Measurements from ENCODE around the gene PCGF3. TPM values are rescaled to one million over a fixed set of nuclear protein-coding genes. Genes with fewer than 3 reads are reported as not detected.

Gene PCGF3
- total and polyA plus RNA-seq, 9 donors, result 38.9 to 79.4 (median 56.1) TPM

- H3K4me3 ChIP-seq (ENCODE audit: low read length), result no peak overlapping the region
- H3K27me3 ChIP-seq (ENCODE audit: control insufficient read depth, insufficient read depth, low read length), result peaks cover 2% of the 10 kb centered on the region
- DNase-seq, result no peak
- no peaks in the 10 kb centered on the region for H3K36me3 ChIP-seq (ENCODE audit: control insufficient read depth, insufficient read depth, low read length)
- WGBS (ENCODE audit: insufficient coverage), result 86% methylated on average over 3 of the region's 3 CpGs
- peaks cover 26% of the 10 kb centered on the region for H3K4me1 ChIP-seq (ENCODE audit: control insufficient read depth, insufficient read depth, low read length)
- H3K27ac ChIP-seq (ENCODE audit: low read length), result no peak overlapping the region
- no peaks in the 10 kb centered on the region for H3K9me3 ChIP-seq (replicated peaks; ENCODE audit: control insufficient read depth, low read depth, low read length)
Measured at GRCh38 chr4:661231-661630, 44.4 kb upstream of the PCGF3 start.

GRCh38 chr4:661881-662761 lies 43.5 kb upstream of the PCGF3 start:
- H3K27me3 ChIP-seq (ENCODE audit: control insufficient read depth, insufficient read depth, low read length), result peaks cover 2% of the 10 kb centered on the region
- no peak overlapping the region for H3K4me3 ChIP-seq (ENCODE audit: low read length)
- peak; percentile 3 for DNase-seq
- H3K9me3 ChIP-seq (replicated peaks; ENCODE audit: control insufficient read depth, low read depth, low read length), result no peaks in the 10 kb centered on the region
- peaks cover 24% of the 10 kb centered on the region for H3K4me1 ChIP-seq (ENCODE audit: control insufficient read depth, insufficient read depth, low read length)
- no peak overlapping the region for H3K27ac ChIP-seq (ENCODE audit: low read length)
- no peaks in the 10 kb centered on the region for H3K36me3 ChIP-seq (ENCODE audit: control insufficient read depth, insufficient read depth, low read length)
- WGBS (ENCODE audit: insufficient coverage), result 96% methylated on average over 40 of the region's 42 CpGs

GRCh38 chr4:663046-663437 lies 42.6 kb upstream of the PCGF3 start:
- H3K27ac ChIP-seq (ENCODE audit: low read length), result peak overlapping the region; percentile 13
- peaks cover 2% of the 10 kb centered on the region for H3K27me3 ChIP-seq (ENCODE audit: control insufficient read depth, insufficient read depth, low read length)
- no peaks in the 10 kb centered on the region for H3K36me3 ChIP-seq (ENCODE audit: control insufficient read depth, insufficient read depth, low read length)
- 48% methylated on average over 13 of the region's 20 CpGs for WGBS (ENCODE audit: insufficient coverage)
- peak overlapping the region; percentile 55 for H3K4me3 ChIP-seq (ENCODE audit: low read length)
- H3K9me3 ChIP-seq (replicated peaks; ENCODE audit: control insufficient read depth, low read depth, low read length), result no peaks in the 10 kb centered on the region
- peaks cover 24% of the 10 kb centered on the region for H3K4me1 ChIP-seq (ENCODE audit: control insufficient read depth, insufficient read depth, low read length)
- no peak for DNase-seq

GRCh38 chr4:663438-664428 lies 41.9 kb upstream of the PCGF3 start:
- Histone ChIP-seq H3K27me3 (ENCODE audit: control insufficient read depth, insufficient read depth, low read length) (peaks cover 2% of the 10 kb centered on the region), H3K27ac (ENCODE audit: low read length) (peak overlapping the region; percentile 20), H3K9me3 (replicated peaks; ENCODE audit: control insufficient read depth, low read depth, low read length) (no peaks in the 10 kb centered on the region), H3K4me1 (ENCODE audit: control insufficient read depth, insufficient read depth, low read length) (peaks cover 24% of the 10 kb centered on the region), H3K36me3 (ENCODE audit: control insufficient read depth, insufficient read depth, low read length) (no peaks in the 10 kb centered on the region), H3K4me3 (ENCODE audit: low read length) (peak overlapping the region; percentile 55)
- 2% methylated on average over 74 of the region's 80 CpGs for WGBS (ENCODE audit: insufficient coverage)
- peak; percentile 74 for DNase-seq

GRCh38 chr4:664713-665231 lies 40.9 kb upstream of the PCGF3 start:
- WGBS (ENCODE audit: insufficient coverage), result 94% methylated on average over 21 of the region's 24 CpGs
- H3K9me3 ChIP-seq (replicated peaks; ENCODE audit: control insufficient read depth, low read depth, low read length), result no peaks in the 10 kb centered on the region
- no peak overlapping the region for H3K4me3 ChIP-seq (ENCODE audit: low read length)
- DNase-seq, result peak; percentile 5
- peaks cover 24% of the 10 kb centered on the region for H3K4me1 ChIP-seq (ENCODE audit: control insufficient read depth, insufficient read depth, low read length)
- H3K27ac ChIP-seq (ENCODE audit: low read length), result no peak overlapping the region
- peaks cover 2% of the 10 kb centered on the region for H3K27me3 ChIP-seq (ENCODE audit: control insufficient read depth, insufficient read depth, low read length)
- H3K36me3 ChIP-seq (ENCODE audit: control insufficient read depth, insufficient read depth, low read length), result no peaks in the 10 kb centered on the region

- Histone ChIP-seq H3K36me3 (ENCODE audit: control insufficient read depth, insufficient read depth, low read length) (no peaks in the 10 kb centered on the region), H3K4me1 (ENCODE audit: control insufficient read depth, insufficient read depth, low read length) (peaks cover 24% of the 10 kb centered on the region), H3K27me3 (ENCODE audit: control insufficient read depth, insufficient read depth, low read length) (peaks cover 2% of the 10 kb centered on the region), H3K27ac (ENCODE audit: low read length) (no peak overlapping the region), H3K9me3 (replicated peaks; ENCODE audit: control insufficient read depth, low read depth, low read length) (no peaks in the 10 kb centered on the region), H3K4me3 (ENCODE audit: low read length) (no peak overlapping the region)
- no peak for DNase-seq
- WGBS (ENCODE audit: insufficient coverage), result 89% methylated on average over 12 of the region's 12 CpGs
Measured at GRCh38 chr4:665381-665750, 40.3 kb upstream of the PCGF3 start.

GRCh38 chr4:665751-666435 lies 39.7 kb upstream of the PCGF3 start:
- no peak for DNase-seq
- H3K4me3 ChIP-seq (ENCODE audit: low read length), result no peak overlapping the region
- peaks cover 3% of the 10 kb centered on the region for H3K36me3 ChIP-seq (ENCODE audit: control insufficient read depth, insufficient read depth, low read length)
- peaks cover 24% of the 10 kb centered on the region for H3K4me1 ChIP-seq (ENCODE audit: control insufficient read depth, insufficient read depth, low read length)
- H3K27me3 ChIP-seq (ENCODE audit: control insufficient read depth, insufficient read depth, low read length), result peaks cover 2% of the 10 kb centered on the region
- no peak overlapping the region for H3K27ac ChIP-seq (ENCODE audit: low read length)
- WGBS (ENCODE audit: insufficient coverage), result 54% methylated on average over 19 of the region's 22 CpGs
- no peaks in the 10 kb centered on the region for H3K9me3 ChIP-seq (replicated peaks; ENCODE audit: control insufficient read depth, low read depth, low read length)

- no peak overlapping the region for H3K27ac ChIP-seq (ENCODE audit: low read length)
- WGBS (ENCODE audit: insufficient coverage), result 77% methylated on average over 20 of the region's 22 CpGs
Measured at GRCh38 chr4:666436-666810, 39.2 kb upstream of the PCGF3 start.

GRCh38 chr4:666822-667544 lies 38.6 kb upstream of the PCGF3 start:
- H3K27ac ChIP-seq (ENCODE audit: low read length), result no peak overlapping the region
- H3K4me3 ChIP-seq (ENCODE audit: low read length), result no peak overlapping the region
- no peak for DNase-seq
- H3K9me3 ChIP-seq (replicated peaks; ENCODE audit: control insufficient read depth, low read depth, low read length), result no peaks in the 10 kb centered on the region
- 84% methylated on average over 20 of the region's 28 CpGs for WGBS (ENCODE audit: insufficient coverage)
- peaks cover 10% of the 10 kb centered on the region for H3K36me3 ChIP-seq (ENCODE audit: control insufficient read depth, insufficient read depth, low read length)
- peaks cover 24% of the 10 kb centered on the region for H3K4me1 ChIP-seq (ENCODE audit: control insufficient read depth, insufficient read depth, low read length)
- peaks cover 2% of the 10 kb centered on the region for H3K27me3 ChIP-seq (ENCODE audit: control insufficient read depth, insufficient read depth, low read length)

More at GRCh38 chr4:666436-666810, 39.2 kb upstream of the PCGF3 start:
- no peak for DNase-seq
- Histone ChIP-seq H3K27me3 (ENCODE audit: control insufficient read depth, insufficient read depth, low read length) (peaks cover 2% of the 10 kb centered on the region), H3K36me3 (ENCODE audit: control insufficient read depth, insufficient read depth, low read length) (peaks cover 4% of the 10 kb centered on the region), H3K4me3 (ENCODE audit: low read length) (no peak overlapping the region), H3K9me3 (replicated peaks; ENCODE audit: control insufficient read depth, low read depth, low read length) (no peaks in the 10 kb centered on the region), H3K4me1 (ENCODE audit: control insufficient read depth, insufficient read depth, low read length) (peaks cover 24% of the 10 kb centered on the region)

All from muscle of leg (tissue), 11 donors.